Fibroblast of mammary gland (primary cell): ENCODE data around the gene ZSCAN5A.

Source experiments
- DNase-seq: peaks from one replicate; pipeline ENCODE4 v3.0.0-alpha.2; 2010; ENCODE audit warnings: low read depth
- H3K4me3 ChIP-seq: 2 replicates; pipeline ENCODE4 v1.5.1; 2011; ENCODE audit warnings: low read depth, mild to moderate bottlenecking, low read length, moderate library complexity; ENCODE audit not compliant: control insufficient read depth
- CTCF ChIP-seq: conservative IDR thresholded peaks from 2 replicates; pipeline ENCODE4 v1.5.1; 2011; ENCODE audit warnings: low read depth, low read length, inconsistent platforms; ENCODE audit not compliant: control insufficient read depth, insufficient read depth

Gene ZSCAN5A

GRCh38 chr19:56314381-56315076 lies at the start of gene ZSCAN5A:
Gene ZSCAN5A (minus strand): TSS chr19:56314839. CDS start chr19:56225046, 89,793 bp downstream.
- DNase-seq, result peak; percentile 92
- TF ChIP-seq CTCF, result no peak
- H3K4me3 ChIP-seq, result peak within 1 kb of the TSS; percentile 86

DNA sequence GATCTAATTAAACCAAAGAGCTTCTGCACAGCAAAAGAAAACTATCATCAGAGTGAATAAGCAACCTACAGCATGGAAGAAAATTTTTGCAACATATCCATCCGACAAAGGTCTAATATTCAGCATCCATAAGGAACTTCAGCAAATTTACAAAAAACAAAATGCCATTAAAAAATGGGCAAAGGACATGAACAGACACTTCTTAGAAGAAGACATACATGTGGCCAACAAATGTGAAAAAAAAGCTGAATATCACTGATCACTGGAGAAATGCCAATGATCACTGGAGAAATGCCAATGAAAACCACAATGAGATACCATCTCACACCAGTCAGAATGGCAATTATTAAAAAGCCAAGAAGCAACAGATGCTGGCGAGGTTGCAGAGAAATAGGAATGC lies 46.2 kb upstream of the ZSCAN5A start:
- no peak overlapping the region for H3K4me3 ChIP-seq
- DNase-seq, result no peak
- no peak for TF ChIP-seq CTCF

GRCh38 chr19:56356944-56357343 lies 42.3 kb upstream of the ZSCAN5A start:
- no peak for DNase-seq

GRCh38 chr19:56355517-56355916 lies 40.9 kb upstream of the ZSCAN5A start:
- no peak overlapping the region for H3K4me3 ChIP-seq
- no peak for DNase-seq
- TF ChIP-seq CTCF, result no peak

More at GRCh38 chr19:56356944-56357343, 42.3 kb upstream of the ZSCAN5A start:
- H3K4me3 ChIP-seq, result no peak overlapping the region
- no peak for TF ChIP-seq CTCF

DNA sequence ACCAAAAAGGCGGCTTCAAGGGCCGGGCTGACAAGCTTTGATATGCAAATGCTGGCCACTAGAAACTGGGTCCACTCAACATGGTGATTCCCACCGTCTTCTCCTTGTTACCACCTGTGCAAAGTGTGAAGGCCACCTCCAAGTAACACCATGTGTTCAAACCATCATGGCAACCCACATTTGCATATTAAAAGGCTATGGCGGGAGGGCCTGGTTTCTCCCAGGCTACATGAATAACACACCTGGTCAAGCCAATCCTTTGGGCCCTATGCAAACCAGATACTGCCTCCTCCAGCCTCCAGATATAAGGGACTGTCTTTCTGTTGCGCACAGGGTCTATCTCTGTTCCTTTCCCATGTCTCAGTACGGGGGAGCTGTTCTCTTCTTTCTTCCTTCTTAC lies 36.6 kb upstream of the ZSCAN5A start:
- no peak for TF ChIP-seq CTCF
- no peak overlapping the region for H3K4me3 ChIP-seq
- no peak for DNase-seq

DNA sequence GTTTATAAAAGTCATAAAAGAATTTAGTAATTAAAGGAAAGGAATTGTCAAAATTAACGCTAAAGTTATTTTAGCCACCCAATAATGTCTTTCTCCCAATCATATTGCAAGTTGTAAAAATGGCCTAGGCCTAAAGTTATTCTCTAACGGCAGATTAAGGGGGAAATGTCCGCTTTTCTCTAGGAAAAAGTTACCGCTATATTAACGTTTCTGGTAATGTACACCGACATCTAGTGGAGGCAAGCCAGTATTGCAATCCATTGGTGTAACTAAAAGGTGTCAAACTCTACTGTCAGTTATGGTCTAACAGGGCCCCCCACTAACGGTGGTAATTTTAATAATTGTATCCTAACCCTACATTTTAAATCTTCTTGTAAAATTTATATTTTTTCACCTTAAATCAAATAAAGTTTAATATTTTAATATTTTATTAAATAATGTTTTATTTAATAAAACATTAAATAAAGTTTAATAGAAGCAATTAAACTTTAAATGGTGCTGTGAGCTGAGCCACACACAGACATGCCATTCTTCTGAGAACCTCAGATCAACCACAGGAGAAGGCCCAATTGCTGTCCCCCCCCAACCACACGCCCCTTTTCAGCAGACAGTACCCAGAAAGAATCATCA lies 35.9 kb upstream of the ZSCAN5A start:
- TF ChIP-seq CTCF, result peak; percentile 87
- DNase-seq, result peak; percentile 51
- no peak overlapping the region for H3K4me3 ChIP-seq
